ENCODE measurements around the gene CCT3. TPM values are rescaled to one million over a fixed set of nuclear protein-coding genes. Genes with fewer than 3 reads are reported as not detected.

The CCT3 gene
- polyA plus RNA-seq, 1 of the 3 experiments (the other 2 are of a cell fraction): 295 TPM

DNA sequence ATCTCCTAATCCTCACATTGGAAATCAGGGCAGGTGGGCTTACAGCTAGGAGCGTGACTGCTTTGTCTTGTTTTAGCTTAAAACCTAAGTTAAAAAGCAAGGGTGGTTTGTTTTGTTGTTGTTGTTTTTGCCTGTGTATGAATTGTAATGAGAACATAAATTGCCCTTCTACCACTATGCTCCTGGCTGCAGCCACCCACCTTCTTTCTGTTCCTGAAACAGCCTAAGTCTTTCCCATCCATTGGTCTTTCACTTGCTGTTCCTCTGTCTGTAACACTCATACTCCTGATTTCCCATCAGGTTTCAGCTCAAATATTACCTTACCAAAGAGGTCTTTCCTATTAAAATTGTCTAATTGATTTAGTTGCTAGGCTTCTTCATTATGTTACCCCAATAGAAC is 54.6 kb downstream of the CCT3 start:
- WGBS (ENCODE audit: low lambda C conversion rate): 75% methylated on average over 1 of the region's 1 CpG
- peak overlapping the region; percentile 69 to 86; a peak in 3 of 4 replicates for H3K27ac ChIP-seq (ENCODE audit: low read depth in 2 of 2, low read length in 1 of 2)

More for the DNA sequence above, 54.6 kb downstream of the CCT3 start:
- peaks cover 10 to 17% of the 10 kb centered on the region in 2 experiments; a peak in 2 of 4 replicates for H3K4me1 ChIP-seq (ENCODE audit: control insufficient read depth in 1 of 2, insufficient read depth in 2 of 2, low read depth in 1 of 2, low read length in 1 of 2)
- H3K9ac ChIP-seq: peak overlapping the region; percentile 84
- POLR2A ChIA-PET: interaction anchor here (1.0 to 2.3 kb wide), 6 partner anchors 8 to 71 kb away, joined by 3 to 9 read pairs (median 6); partner anchors contain the start of genes GLMP and PMF1
- H3K36me3 ChIP-seq (replicated peaks in 1 of 2; ENCODE audit: control insufficient read depth in 1 of 2, insufficient read depth in 2 of 2, low read length in 1 of 2): peaks cover 15% of the 10 kb centered on the region in 2 experiments
- H3K4me3 ChIP-seq (ENCODE audit: low read depth in 2 of 2, low read length in 1 of 2): peak overlapping the region; percentile 67 to 87
- TF ChIP-seq JUND (IDR thresholded peaks at IDR 0.05) (no peak), EP300 (IDR thresholded peaks at IDR 0.05; ENCODE audit: borderline replicate concordance in 1 of 2, low read depth in 1 of 2, low read length in 1 of 2) (no peak), MEF2A (IDR thresholded peaks at IDR 0.05; ENCODE audit: borderline replicate concordance, low read depth) (no peak), MXI1 (IDR thresholded peaks at IDR 0.05; ENCODE audit: low read depth, low read length) (no peak), RXRA (IDR thresholded peaks at IDR 0.05; ENCODE audit: borderline replicate concordance, low read depth) (no peak), RFX5 (IDR thresholded peaks at IDR 0.05; ENCODE audit: low read length) (no peak), CHD2 (IDR thresholded peaks at IDR 0.05; ENCODE audit: low read length, partially characterized antibody) (no peak), SMC3 (IDR thresholded peaks at IDR 0.05; ENCODE audit: low read depth, low read length) (no peak), PBX3 (IDR thresholded peaks at IDR 0.05) (no peak), TEAD4 (IDR thresholded peaks at IDR 0.05; ENCODE audit: borderline replicate concordance, insufficient read depth) (no peak), TAF1 (IDR thresholded peaks at IDR 0.05; ENCODE audit: borderline replicate concordance, low read depth, low read length) (no peak), GATA2 (CRISPR knock-in tag; IDR thresholded peaks at IDR 0.05) (no peak), FOSL2 (IDR thresholded peaks at IDR 0.05; ENCODE audit: borderline replicate concordance, low read depth) (no peak), MAX (IDR thresholded peaks at IDR 0.05; ENCODE audit: low read depth) (no peak), NFIC (IDR thresholded peaks at IDR 0.05; ENCODE audit: borderline replicate concordance) (no peak), RCOR1 (IDR thresholded peaks at IDR 0.05; ENCODE audit: low read length) (no peak), EZH2phosphoT487 (IDR thresholded peaks at IDR 0.05; ENCODE audit: borderline replicate concordance, low read depth) (no peak), FOXM1 (IDR thresholded peaks at IDR 0.05; ENCODE audit: low read depth) (no peak)
- TF ChIP-seq, protein P1, sequence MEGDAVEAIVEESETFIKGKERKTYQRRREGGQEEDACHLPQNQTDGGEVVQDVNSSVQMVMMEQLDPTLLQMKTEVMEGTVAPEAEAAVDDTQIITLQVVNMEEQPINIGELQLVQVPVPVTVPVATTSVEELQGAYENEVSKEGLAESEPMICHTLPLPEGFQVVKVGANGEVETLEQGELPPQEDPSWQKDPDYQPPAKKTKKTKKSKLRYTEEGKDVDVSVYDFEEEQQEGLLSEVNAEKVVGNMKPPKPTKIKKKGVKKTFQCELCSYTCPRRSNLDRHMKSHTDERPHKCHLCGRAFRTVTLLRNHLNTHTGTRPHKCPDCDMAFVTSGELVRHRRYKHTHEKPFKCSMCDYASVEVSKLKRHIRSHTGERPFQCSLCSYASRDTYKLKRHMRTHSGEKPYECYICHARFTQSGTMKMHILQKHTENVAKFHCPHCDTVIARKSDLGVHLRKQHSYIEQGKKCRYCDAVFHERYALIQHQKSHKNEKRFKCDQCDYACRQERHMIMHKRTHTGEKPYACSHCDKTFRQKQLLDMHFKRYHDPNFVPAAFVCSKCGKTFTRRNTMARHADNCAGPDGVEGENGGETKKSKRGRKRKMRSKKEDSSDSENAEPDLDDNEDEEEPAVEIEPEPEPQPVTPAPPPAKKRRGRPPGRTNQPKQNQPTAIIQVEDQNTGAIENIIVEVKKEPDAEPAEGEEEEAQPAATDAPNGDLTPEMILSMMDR (IDR thresholded peaks at IDR 0.05): no peak
- H3F3A ChIP-seq (replicated peaks; ENCODE audit: insufficient read depth): peaks cover 14% of the 10 kb centered on the region
- H3K79me2 ChIP-seq (ENCODE audit: insufficient read depth): peaks cover 52% of the 10 kb centered on the region
- H3K9me3 ChIP-seq: no peaks in the 10 kb centered on the region
- no peaks in the 10 kb centered on the region for H3K9me2 ChIP-seq
- H2AFZ ChIP-seq (ENCODE audit: low read depth): peak overlapping the region; percentile 95
- no peaks in the 10 kb centered on the region for H3K27me3 ChIP-seq (ENCODE audit: insufficient read depth)
- H4K20me1 ChIP-seq (ENCODE audit: insufficient read depth): peaks cover 31% of the 10 kb centered on the region
- H3K4me2 ChIP-seq: peak overlapping the region; percentile 88
- no peak for DNase-seq
- CTCF ChIA-PET: interaction anchor here (0.7 to 3.9 kb wide), 13 partner anchors 10 to 217 kb away, joined by 3 to 18 read pairs (median 4); partner anchors contain the start of gene VHLL
